H9 (cell line): ENCODE measurements around the gene TNFRSF19. TPM values are rescaled to one million over a fixed set of nuclear protein-coding genes. Genes with fewer than 3 reads are reported as not detected.

Experiments
- DNase-seq: peaks from one replicate; pipeline ENCODE4 v3.0.0-alpha.2; 2017
- H2AFZ ChIP-seq: one replicate; pipeline ENCODE4 v1.6.1; 2013; ENCODE audit warnings: mild to moderate bottlenecking, low read length, control low read depth, moderate library complexity
- H2AK5ac ChIP-seq: 2 replicates; pipeline ENCODE4 v1.6.1; 2013; ENCODE audit warnings: low read length, control low read depth, mixed read lengths; ENCODE audit not compliant: insufficient read length
- H2BK120ac ChIP-seq: one replicate; pipeline ENCODE4 v1.6.1; 2013; ENCODE audit warnings: low read depth, mild to moderate bottlenecking, low read length, control low read depth, inconsistent platforms; ENCODE audit not compliant: poor library complexity, severe bottlenecking
- H2BK12ac ChIP-seq: 2 replicates; pipeline ENCODE4 v1.6.1; 2013; ENCODE audit warnings: low read length, control low read depth, mixed read lengths, low read depth; ENCODE audit not compliant: insufficient read length
- H2BK15ac ChIP-seq: 2 replicates; pipeline ENCODE4 v1.6.1; 2013; ENCODE audit warnings: low read depth, low read length, control low read depth
- H2BK20ac ChIP-seq: one replicate; pipeline ENCODE4 v1.6.1; 2013; ENCODE audit warnings: low read depth, mild to moderate bottlenecking, low read length, control low read depth, inconsistent platforms; ENCODE audit not compliant: poor library complexity, severe bottlenecking
- H2BK5ac ChIP-seq: 2 replicates; pipeline ENCODE4 v1.6.1; 2013; ENCODE audit warnings: low read length, control low read depth, mixed read lengths; ENCODE audit not compliant: insufficient read length
- H3K14ac ChIP-seq: 2 replicates; pipeline ENCODE4 v1.6.1; 2013; ENCODE audit warnings: low read length, control low read depth; ENCODE audit not compliant: insufficient read depth
- H3K18ac ChIP-seq: 2 replicates; pipeline ENCODE4 v1.6.1; 2013; ENCODE audit warnings: low read depth, mild to moderate bottlenecking, mixed read lengths, low read length, control low read depth; ENCODE audit not compliant: insufficient read length
- H3K23ac ChIP-seq: 2 replicates; pipeline ENCODE4 v1.6.1; 2013; ENCODE audit warnings: low read length, control low read depth, mixed read lengths, low read depth; ENCODE audit not compliant: insufficient read length
- H3K23me2 ChIP-seq: 2 replicates; pipeline ENCODE4 v1.6.1; 2013; ENCODE audit warnings: low read depth, mild to moderate bottlenecking, mixed read lengths, low read length, control low read depth; ENCODE audit not compliant: insufficient read length, poor library complexity, severe bottlenecking
- H3K27ac ChIP-seq: 2 replicates; pipeline ENCODE4 v1.5.1; 2013; ENCODE audit warnings: low read length, control low read depth, mixed read lengths, low read depth; ENCODE audit not compliant: insufficient read length
- H3K27me3 ChIP-seq: 2 replicates; pipeline ENCODE4 v1.6.1; 2013; ENCODE audit warnings: low read length, control low read depth, inconsistent platforms; ENCODE audit not compliant: insufficient read depth
- H3K4ac ChIP-seq: 2 replicates; pipeline ENCODE4 v1.6.1; 2013; ENCODE audit warnings: low read depth, mild to moderate bottlenecking, control low read depth, inconsistent platforms, low read length, moderate library complexity
- H3K4me1 ChIP-seq: 2 replicates; pipeline ENCODE4 v1.6.1; 2013; ENCODE audit warnings: low read length, control low read depth, inconsistent platforms; ENCODE audit not compliant: insufficient read depth
- H3K4me2 ChIP-seq: 2 replicates; pipeline ENCODE4 v1.6.1; 2013; ENCODE audit warnings: low read length, control low read depth, mixed read lengths; ENCODE audit not compliant: insufficient read length, insufficient read depth
- H3K56ac ChIP-seq: 2 replicates; pipeline ENCODE4 v1.6.1; 2013; ENCODE audit warnings: low read depth, mild to moderate bottlenecking, mixed read lengths, low read length, control low read depth; ENCODE audit not compliant: insufficient read length
- H3K79me1 ChIP-seq: 2 replicates; pipeline ENCODE4 v1.6.1; 2013; ENCODE audit warnings: low read depth, mild to moderate bottlenecking, moderate library complexity, low read length, control low read depth, inconsistent platforms; ENCODE audit not compliant: insufficient read depth, poor library complexity, severe bottlenecking
- H3K79me2 ChIP-seq: 2 replicates; pipeline ENCODE4 v1.6.1; 2013; ENCODE audit warnings: low read length, control low read depth, inconsistent platforms; ENCODE audit not compliant: insufficient read depth
- H3K9ac ChIP-seq: 2 replicates; pipeline ENCODE4 v1.6.1; 2013; ENCODE audit warnings: low read length, control low read depth, mixed read lengths; ENCODE audit not compliant: insufficient read length; ENCODE audit errors: extremely low read depth
- H3K9me3 ChIP-seq: one replicate; pipeline ENCODE4 v1.6.1; 2013; ENCODE audit warnings: low read depth, low read length, inconsistent platforms; ENCODE audit not compliant: control insufficient read depth
- H3T11ph ChIP-seq: one replicate; pipeline ENCODE4 v1.6.1; 2013; ENCODE audit warnings: mild to moderate bottlenecking, low read length, control low read depth, inconsistent platforms
- H4K20me1 ChIP-seq: one replicate; pipeline ENCODE4 v1.6.1; 2013; ENCODE audit not compliant: control insufficient read depth, insufficient read length, insufficient read depth
- H4K5ac ChIP-seq: 2 replicates; pipeline ENCODE4 v1.6.1; 2013; ENCODE audit warnings: low read depth, mild to moderate bottlenecking, mixed read lengths, low read length, control low read depth; ENCODE audit not compliant: insufficient read length
- H4K8ac ChIP-seq: replicated peaks from 2 replicates; pipeline ENCODE4 v1.6.1; 2013; ENCODE audit warnings: low read length, control low read depth, mixed read lengths, low read depth; ENCODE audit not compliant: insufficient read length
- H4K91ac ChIP-seq: 2 replicates; pipeline ENCODE4 v1.6.1; 2013; ENCODE audit warnings: low read depth, mild to moderate bottlenecking, moderate library complexity, mixed read lengths, low read length, control low read depth; ENCODE audit not compliant: insufficient read length
- H3K27ac Mint-ChIP-seq, 3 experiments: 2 replicates in 2 of 3; 3 replicates in 1 of 3; pipeline ENCODE4 v1.8.0; 2020 to 2021; ENCODE audit warnings: mixed read lengths in 3 of 3, mild to moderate bottlenecking in 1 of 3, moderate library complexity in 1 of 3
- H3K27me3 Mint-ChIP-seq: 2 replicates; pipeline ENCODE4 v1.8.0; 2021; ENCODE audit warnings: low read depth, mild to moderate bottlenecking, moderate library complexity, mixed read lengths
- H3K36me3 Mint-ChIP-seq, 3 experiments: 2 replicates in 2 of 3; 3 replicates in 1 of 3; pipeline ENCODE4 v1.8.0; 2020 to 2021; ENCODE audit warnings: low read depth in 3 of 3, mixed read lengths in 3 of 3; ENCODE audit not compliant: insufficient read depth in 1 of 3
- H3K4me1 Mint-ChIP-seq, 2 experiments: 2 replicates each; pipeline ENCODE4 v1.8.0; 2020; ENCODE audit warnings: mixed read lengths in 2 of 2
- H3K4me3 Mint-ChIP-seq, 2 experiments: 2 replicates in 1 of 2; 3 replicates in 1 of 2; pipeline ENCODE4 v1.8.0; 2020 to 2021; ENCODE audit warnings: mild to moderate bottlenecking in 2 of 2, mixed read lengths in 2 of 2, moderate library complexity in 1 of 2
- H3K9me3 Mint-ChIP-seq, 2 experiments: 2 replicates in 1 of 2; 3 replicates in 1 of 2; pipeline ENCODE4 v1.8.0; 2020; ENCODE audit warnings: mild to moderate bottlenecking in 2 of 2, mixed read lengths in 2 of 2, moderate library complexity in 1 of 2
- CTCF ChIP-seq: fragments of 200-600 bp; sonication (generic); conservative IDR thresholded peaks from 3 replicates; pipeline ENCODE4 v1.8.0; 2021; ENCODE audit warnings: antibody characterized with exemption, mild to moderate bottlenecking
- WGBS: extraction: QIAGEN DNeasy Blood & Tissue Kit; methylation state at CpG from one replicate; pipeline ENCODE4 v1.1.7; 2013; ENCODE audit warnings: missing lambda C conversion rate, low lambda C conversion rate, mixed read lengths; ENCODE audit not compliant: insufficient read length; ENCODE audit errors: extremely low coverage; 5-methylcytosine and 5-hydroxymethylcytosine counted together
- total RNA-seq: library from RNA; stranded (reverse); gene quantifications from 2 replicates; pipeline ENCODE4 v1.2.1, GENCODE V29; 2021

Gene TNFRSF19
- total RNA-seq, 1 experiment from 2014 or later, result 2.7 TPM

GRCh38 chr13:23688336-23688735 is 118.1 kb downstream of the TNFRSF19 start:
- 100% methylated on average over 1 of the region's 3 CpGs for WGBS

More at GRCh38 chr13:23688336-23688735, 118.1 kb downstream of the TNFRSF19 start:
- no peak overlapping the region for H3K9ac ChIP-seq
- Mint-ChIP-seq H3K4me3 (no peak overlapping the region), H3K27ac (no peak overlapping the region), H3K9me3 (peaks cover 17 to 25% of the 10 kb centered on the region in 2 experiments), H3K36me3 (peaks cover 3 to 20% (median 14%) of the 10 kb centered on the region in 3 experiments; a peak in 5 of 7 replicates), H3K27me3 (no peaks in the 10 kb centered on the region), H3K4me1 (peaks cover 0 to 3% of the 10 kb centered on the region in 2 experiments; a peak in 2 of 4 replicates)
- H3K56ac ChIP-seq, result no peak overlapping the region
- no peak overlapping the region for H3K18ac ChIP-seq
- no peak overlapping the region for H2BK5ac ChIP-seq
- H3K27me3 ChIP-seq, result no peaks in the 10 kb centered on the region
- no peak overlapping the region for H3T11ph ChIP-seq
- no peak for TF ChIP-seq CTCF
- H3K4me1 ChIP-seq, result no peaks in the 10 kb centered on the region
- H3K23ac ChIP-seq, result no peak overlapping the region
- H2BK15ac ChIP-seq, result no peak overlapping the region
- no peak overlapping the region for H2BK12ac ChIP-seq
- DNase-seq, result no peak
- no peak overlapping the region for H3K4me2 ChIP-seq
- H3K14ac ChIP-seq, result no peak overlapping the region
- H3K9me3 ChIP-seq, result no peaks in the 10 kb centered on the region
- H3K4ac ChIP-seq, result no peak overlapping the region
- no peak overlapping the region for H4K91ac ChIP-seq
- no peak overlapping the region for H2AFZ ChIP-seq
- H4K8ac ChIP-seq, result no peak overlapping the region
- no peak overlapping the region for H2AK5ac ChIP-seq
- H3K23me2 ChIP-seq, result no peaks in the 10 kb centered on the region
- H2BK20ac ChIP-seq, result no peak overlapping the region
- no peaks in the 10 kb centered on the region for H3K79me1 ChIP-seq
- H2BK120ac ChIP-seq, result no peak overlapping the region
- no peaks in the 10 kb centered on the region for H4K20me1 ChIP-seq
- no peaks in the 10 kb centered on the region for H3K79me2 ChIP-seq
- no peak overlapping the region for H3K27ac ChIP-seq
- H4K5ac ChIP-seq, result no peak overlapping the region
